ENCODE results near the gene CTDSPL. TPM values are rescaled to one million over a fixed set of nuclear protein-coding genes. Genes with fewer than 3 reads are reported as not detected.
"Not testable (repeated sequence)": the region's sequence is repeated elsewhere in the genome, so short reads cannot be mapped to it uniquely, and the experiment has no call there.

The CTDSPL gene
- total RNA-seq, 1 experiment from 2014 or later, result 5.4 TPM

GRCh38 chr3:37957539-37957936, 95.9 kb downstream of the CTDSPL start:
- no peak for DNase-seq (ENCODE audit: extremely low read depth, low read depth)

DNA sequence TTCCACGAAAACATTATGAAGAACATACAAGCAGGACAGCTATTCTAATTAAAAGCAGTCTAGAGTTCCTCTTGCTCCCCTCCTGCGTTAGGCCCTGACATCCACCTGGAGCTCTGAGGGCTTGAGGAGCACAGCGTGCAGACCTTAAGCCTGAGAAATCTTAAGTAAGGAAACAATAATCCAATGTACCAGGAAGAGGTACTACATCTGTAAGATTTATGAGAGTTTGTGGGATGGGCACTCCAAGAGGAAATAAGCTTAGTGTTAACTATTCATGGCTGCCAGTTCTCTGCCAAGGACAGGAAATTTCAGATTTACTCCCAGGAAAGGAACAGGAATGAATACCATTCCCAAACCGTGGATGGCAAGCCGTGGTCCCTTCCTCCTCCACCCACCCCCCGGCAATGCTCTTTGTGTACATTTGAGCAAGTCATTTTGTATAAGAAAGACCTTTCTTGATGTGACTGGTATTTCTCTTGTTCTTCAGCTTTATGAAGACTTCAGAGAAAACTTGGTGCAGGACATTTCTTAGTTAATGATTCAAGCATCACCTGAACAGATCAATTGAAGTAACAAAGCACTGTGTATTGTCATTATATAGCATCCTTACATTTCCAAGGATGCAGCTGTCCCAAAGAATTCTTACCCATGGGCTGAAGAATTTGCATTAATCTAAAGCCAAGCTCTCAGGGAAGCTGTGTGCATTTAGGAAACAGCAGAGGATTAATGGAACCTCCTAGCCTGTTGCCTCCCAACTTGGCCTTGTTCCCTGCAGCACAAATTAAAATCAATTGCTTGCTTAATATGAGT, 100.1 kb downstream of the CTDSPL start:
- DNase-seq (ENCODE audit: extremely low read depth, low read depth), result no peak

DNA sequence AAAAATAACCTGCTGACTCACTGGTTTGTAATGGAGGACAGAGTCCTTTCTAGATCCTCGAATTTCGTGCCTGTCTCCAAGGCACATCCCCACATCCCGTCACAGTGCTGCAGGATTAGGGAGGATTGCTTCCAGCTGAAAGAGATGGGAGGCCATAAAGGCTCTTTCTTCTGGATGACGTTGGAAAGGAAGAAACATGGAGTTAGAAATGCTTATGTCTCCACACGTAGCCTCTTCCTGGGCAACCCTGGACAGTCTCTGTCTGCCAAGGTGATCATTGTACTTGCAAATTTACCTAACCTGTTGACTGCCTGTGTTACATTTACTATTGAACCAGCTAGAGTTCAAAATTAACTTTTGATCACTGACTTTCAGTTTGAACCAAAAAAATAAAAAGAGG, 101.3 kb downstream of the CTDSPL start:
- DNase-seq (ENCODE audit: extremely low read depth, low read depth), result no peak

GRCh38 chr3:37963635-37964034, 102.0 kb downstream of the CTDSPL start:
- no peak for DNase-seq (ENCODE audit: extremely low read depth, low read depth)

GRCh38 chr3:37964146-37964545, 102.5 kb downstream of the CTDSPL start:
- DNase-seq (ENCODE audit: extremely low read depth, low read depth), result no peak

DNA sequence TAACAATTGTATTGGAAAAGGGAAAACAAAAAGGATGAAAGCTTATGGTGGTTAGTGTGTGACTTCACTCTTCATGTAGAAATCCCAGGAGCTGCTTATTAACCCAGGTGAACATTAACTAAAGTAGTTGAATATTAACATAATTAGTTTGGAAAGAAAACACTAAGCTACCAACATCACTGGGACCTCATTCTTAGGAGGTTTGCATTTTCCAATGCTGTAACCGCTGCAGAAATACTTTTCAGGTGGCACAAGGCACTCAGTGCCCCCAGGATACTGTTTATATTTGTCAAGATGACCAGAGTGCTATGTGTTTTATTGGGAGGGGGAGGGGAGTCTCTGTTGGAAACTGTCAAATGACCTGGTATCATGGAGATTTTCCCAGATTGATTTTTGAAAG, 103.0 kb downstream of the CTDSPL start:
- no peak for DNase-seq (ENCODE audit: extremely low read depth, low read depth)

DNA sequence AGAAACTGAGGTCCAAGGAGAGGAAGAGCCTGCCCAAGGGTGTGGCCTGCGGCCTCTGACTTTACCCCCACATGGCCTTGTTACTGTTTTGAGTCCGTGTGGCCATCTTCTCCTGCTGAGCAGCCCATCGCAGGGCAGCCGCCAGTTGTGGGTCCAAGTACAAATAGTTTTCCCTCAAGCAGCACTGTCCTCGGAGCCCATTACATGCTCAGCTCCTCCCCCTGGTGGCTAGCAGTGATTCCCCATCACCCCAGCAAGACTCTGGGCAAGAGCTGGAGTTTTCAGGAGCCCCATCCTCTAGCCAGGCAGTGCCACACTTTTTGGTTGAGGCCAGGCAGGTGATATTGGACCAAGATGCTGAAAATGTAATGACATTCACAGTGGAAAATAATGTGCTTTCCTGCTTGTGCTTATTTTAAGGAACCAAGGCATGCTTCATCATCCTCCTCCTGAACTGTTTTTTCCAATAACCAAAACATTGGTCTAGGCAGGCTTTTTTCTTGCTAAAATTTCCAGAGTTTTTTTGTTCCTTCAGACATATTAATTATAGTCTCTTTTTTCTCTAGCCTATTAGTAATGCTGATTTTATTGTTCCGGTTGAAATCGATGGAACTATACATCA, 105.7 kb downstream of the CTDSPL start:
- peak; percentile 56 for DNase-seq (ENCODE audit: extremely low read depth, low read depth)

GRCh38 chr3:37968199-37968598, 106.5 kb downstream of the CTDSPL start:
- no peak for DNase-seq (ENCODE audit: extremely low read depth, low read depth)

GRCh38 chr3:37968813-37969595, 107.3 kb downstream of the CTDSPL start:
- no peak for DNase-seq (ENCODE audit: extremely low read depth, low read depth)

DNA sequence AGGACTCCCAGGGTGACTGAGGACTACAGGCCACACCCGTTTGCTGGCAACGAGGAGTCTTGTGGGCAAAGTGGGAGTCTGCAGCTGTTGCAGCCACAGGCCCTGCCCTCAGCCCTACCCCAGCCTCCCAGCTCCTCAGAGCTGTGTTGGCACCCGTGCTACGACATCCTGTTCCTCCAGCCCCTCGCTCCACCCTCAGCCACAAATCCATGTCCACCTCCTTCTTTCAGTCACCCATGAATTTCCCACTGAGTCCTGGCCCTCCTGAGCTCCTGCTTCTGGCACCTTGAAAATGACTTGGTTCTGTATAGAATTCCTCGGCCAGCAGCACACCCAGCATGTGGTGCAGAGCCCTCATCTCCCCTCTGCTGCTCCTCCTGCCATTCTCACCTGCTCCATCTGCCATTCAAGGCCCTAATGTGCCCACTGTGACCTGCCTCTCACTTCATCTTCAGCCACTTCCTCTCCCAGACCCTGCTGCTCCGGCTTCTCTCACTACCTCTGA, 108.0 kb downstream of the CTDSPL start:
- no peak for DNase-seq (ENCODE audit: extremely low read depth, low read depth)

DNA sequence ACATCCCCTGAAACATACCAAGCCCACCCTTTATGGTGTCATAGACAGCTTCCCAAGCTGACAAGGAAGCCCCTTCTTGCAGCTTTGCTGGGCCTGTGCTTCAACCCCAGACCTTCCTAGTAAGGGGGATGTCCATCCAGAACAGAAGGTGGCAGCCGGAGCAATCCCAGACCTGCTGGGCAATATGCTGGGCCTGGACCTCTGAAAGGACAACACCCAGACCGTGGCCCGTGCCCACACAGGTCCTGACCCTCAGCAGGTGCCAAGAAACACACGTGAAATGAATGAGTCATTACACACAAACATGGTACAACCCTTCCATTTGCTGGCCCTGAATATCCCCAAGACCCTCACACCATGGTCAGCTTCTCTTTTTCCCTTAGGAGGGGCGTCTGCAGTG, 109.1 kb downstream of the CTDSPL start:
- no peak for DNase-seq (ENCODE audit: extremely low read depth, low read depth)

GRCh38 chr3:37971467-37971866, 109.8 kb downstream of the CTDSPL start:
- no peak for DNase-seq (ENCODE audit: extremely low read depth, low read depth)

DNA sequence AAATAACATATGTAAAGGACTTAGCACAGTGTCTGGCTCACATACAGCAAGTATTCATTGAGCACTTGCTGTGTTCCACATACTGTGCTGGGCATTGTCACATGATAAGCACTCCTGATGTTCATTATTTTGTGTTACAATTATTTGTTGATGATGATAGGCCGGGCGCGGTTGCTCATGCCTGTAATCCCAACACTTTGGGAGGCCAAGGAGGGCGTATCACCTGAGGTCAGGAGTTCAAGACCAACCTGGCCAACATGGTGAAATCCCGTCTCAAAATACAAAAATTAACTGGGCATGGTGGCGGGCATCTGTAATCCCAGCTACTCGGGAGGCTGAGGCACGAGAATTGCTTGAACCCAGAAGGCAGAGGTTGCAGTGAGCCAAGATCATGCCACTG, 110.4 kb downstream of the CTDSPL start:
- DNase-seq (ENCODE audit: extremely low read depth, low read depth), result not testable (repeated sequence)

GRCh38 chr3:37973246-37974054, 111.8 kb downstream of the CTDSPL start:
- DNase-seq (ENCODE audit: extremely low read depth, low read depth), result no peak

DNA sequence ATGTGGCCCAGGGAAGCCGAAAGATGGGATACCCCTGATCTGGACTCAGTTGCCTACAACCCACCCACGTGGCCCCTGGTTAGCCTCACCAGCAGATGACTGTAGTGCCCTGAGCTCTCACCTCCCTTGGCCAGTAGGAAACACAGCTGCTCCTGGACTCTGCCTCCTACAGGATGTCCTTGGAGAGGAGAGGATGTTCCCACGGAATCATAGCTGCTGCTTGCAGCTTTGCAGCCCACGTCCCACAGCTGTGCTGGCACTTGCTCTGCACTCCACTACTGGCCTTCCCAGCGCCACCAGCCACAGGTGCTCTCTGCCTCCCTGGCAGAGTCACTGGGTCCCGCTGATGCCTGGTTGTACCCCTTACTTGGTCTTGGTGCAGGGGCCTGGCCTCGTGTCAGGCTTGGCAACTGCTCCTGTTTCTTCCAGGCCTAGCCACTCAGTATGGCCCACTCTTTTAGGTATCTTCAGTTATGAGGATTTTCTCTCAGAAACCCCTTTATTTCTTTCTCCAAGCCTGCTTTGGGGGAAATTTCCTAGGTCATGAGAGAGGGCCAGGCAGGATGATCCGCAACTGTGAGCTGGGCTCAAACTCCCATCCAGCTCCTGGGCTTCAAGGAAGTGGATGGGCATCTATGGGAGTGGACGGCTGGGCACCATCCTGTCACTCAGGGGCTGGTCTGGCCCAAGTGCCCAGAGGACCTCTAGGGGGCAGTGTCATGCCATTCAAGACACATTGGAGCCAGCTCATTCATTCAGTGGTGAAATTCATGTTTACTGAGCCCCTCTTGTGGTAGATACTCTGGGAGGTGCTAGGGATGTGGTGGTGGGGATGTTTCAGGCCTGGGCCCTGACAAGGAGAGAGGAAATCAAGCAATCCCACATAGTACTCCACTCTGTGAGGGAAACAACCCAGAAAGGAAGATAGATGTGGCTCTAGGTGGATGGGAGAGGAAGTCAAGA, 112.7 kb downstream of the CTDSPL start:
- DNase-seq (ENCODE audit: extremely low read depth, low read depth), result peak; percentile 51

DNA sequence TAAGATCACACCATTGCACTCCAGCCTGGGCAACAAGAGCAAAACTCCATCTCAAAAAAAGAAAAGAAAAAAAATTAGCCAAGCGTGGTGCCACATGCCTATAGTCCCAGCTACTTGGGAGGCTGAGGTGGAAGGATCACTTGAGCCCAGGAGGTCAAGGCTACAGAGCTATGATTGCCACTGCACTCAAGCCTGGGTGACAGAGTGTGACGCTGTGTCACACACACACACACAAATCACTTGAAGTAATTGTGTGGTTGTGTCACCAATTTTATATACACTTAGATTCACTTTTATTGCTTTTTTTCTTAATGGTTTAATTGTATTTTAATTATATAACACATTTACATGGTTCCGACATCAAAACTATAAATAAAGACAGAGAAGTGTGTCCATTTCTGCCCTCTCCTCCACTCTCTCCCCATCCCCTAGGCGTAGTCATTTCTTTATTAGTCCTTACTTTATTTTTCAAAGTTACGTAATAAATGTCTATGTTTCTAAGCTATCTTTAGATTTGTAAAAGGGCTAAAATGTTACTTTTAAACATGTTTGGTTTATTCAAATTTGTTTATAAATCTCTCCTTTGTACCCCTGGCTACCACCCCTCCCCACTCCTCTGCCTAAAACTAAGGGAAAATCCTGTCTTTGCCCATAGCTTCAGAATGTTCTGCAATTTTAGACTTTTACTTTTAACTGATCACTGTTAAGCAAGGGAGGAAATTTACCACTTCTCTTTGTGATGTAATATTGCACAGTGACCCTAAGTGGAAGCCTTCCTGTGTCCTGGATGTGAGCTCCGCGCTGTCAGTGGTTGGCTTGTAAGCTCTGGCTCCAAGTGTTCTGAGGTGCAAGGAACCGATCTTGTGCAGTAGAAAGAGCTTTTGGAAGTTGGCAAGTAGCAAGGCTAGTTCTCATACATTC, 118.1 kb downstream of the CTDSPL start:
- DNase-seq (ENCODE audit: extremely low read depth, low read depth), result no peak

- no peak for DNase-seq (ENCODE audit: extremely low read depth, low read depth)
Measured at GRCh38 chr3:37980462-37981347, 119.0 kb downstream of the CTDSPL start.
